GM18508 (cell line): ENCODE results near the gene CCDC200.
"Not testable (repeated sequence)": the region's sequence is repeated elsewhere in the genome, so short reads cannot be mapped to it uniquely, and the experiment has no call there.

Source experiments
- ATAC-seq: cut with Tn5 transposase; IDR thresholded peaks from one replicate; pipeline ENCODE4 v1.9.1; 2021; ENCODE audit warnings: moderate number of reproducible peaks; ENCODE audit not compliant: insufficient read depth, unreplicated experiment

The CCDC200 gene

GRCh38 chr17:43228020-43228782 lies at the start of gene CCDC200:
TSS of gene CCDC200 (minus strand) at chr17:43228623. CDS start at chr17:43228554, 69 bp downstream.
- not testable (repeated sequence) for ATAC-seq

- not testable (repeated sequence) for ATAC-seq
These were observed 44.5 kb upstream of the CCDC200 start for GRCh38 chr17:43272914-43273313.

GRCh38 chr17:43272483-43272882 lies 44.1 kb upstream of the CCDC200 start:
- not testable (repeated sequence) for ATAC-seq

- ATAC-seq: not testable (repeated sequence)
These were observed 42.4 kb upstream of the CCDC200 start for GRCh38 chr17:43270552-43271504.

- not testable (repeated sequence) for ATAC-seq
These were observed 18.0 kb upstream of the CCDC200 start for GRCh38 chr17:43246456-43246855.

- not testable (repeated sequence) for ATAC-seq
These were observed 12.4 kb upstream of the CCDC200 start for GRCh38 chr17:43240596-43241352.

- ATAC-seq: not testable (repeated sequence)
These were observed 11.2 kb upstream of the CCDC200 start for GRCh38 chr17:43239597-43239996.

GRCh38 chr17:43233877-43234276 lies 5.5 kb upstream of the CCDC200 start, which contains the start of gene RNU2-1:
TSS of gene RNU2-1 (minus strand) at chr17:43233977.
- ATAC-seq: not testable (repeated sequence)

GRCh38 chr17:43233263-43233662 lies 4.8 kb upstream of the CCDC200 start:
- ATAC-seq: not testable (repeated sequence)

GRCh38 chr17:43232021-43232699 lies 3.7 kb upstream of the CCDC200 start:
- ATAC-seq: not testable (repeated sequence)

- not testable (repeated sequence) for ATAC-seq
These were observed 3.0 kb upstream of the CCDC200 start for GRCh38 chr17:43231205-43232020.

- no peak for ATAC-seq
These were observed 2.0 kb downstream of the CCDC200 start for GRCh38 chr17:43226393-43226792.

GRCh38 chr17:43224146-43224705 lies 4.2 kb downstream of the CCDC200 start:
- no peak for ATAC-seq

- ATAC-seq: no peak
These were observed 7.8 kb downstream of the CCDC200 start for GRCh38 chr17:43220511-43221125.

GRCh38 chr17:43219746-43220380 lies 8.6 kb downstream of the CCDC200 start:
- ATAC-seq: no peak

GRCh38 chr17:43219001-43219400 lies 9.4 kb downstream of the CCDC200 start:
- ATAC-seq: no peak

GRCh38 chr17:43217614-43218087 lies 10.8 kb downstream of the CCDC200 start:
- no peak for ATAC-seq
